Ishikawa (cell line): ENCODE data around the gene ANAPC1.

Experiments
- CEBPB ChIP-seq: IDR thresholded peaks from 2 replicates; pipeline ENCODE4 v1.6.1; 2012
- CREB1 ChIP-seq: IDR thresholded peaks from 2 replicates; pipeline ENCODE4 v1.6.1; 2012; ENCODE audit warnings: low read depth
- EGR1 ChIP-seq: IDR thresholded peaks from 2 replicates; pipeline ENCODE4 v1.6.1; 2012
- EP300 ChIP-seq: IDR thresholded peaks from 2 replicates; pipeline ENCODE4 v1.6.1; 2012; ENCODE audit warnings: borderline replicate concordance
- FOXM1 ChIP-seq: IDR thresholded peaks from 2 replicates; pipeline ENCODE4 v1.6.1; 2012; ENCODE audit warnings: low read depth, borderline replicate concordance
- RAD21 ChIP-seq: IDR thresholded peaks from 2 replicates; pipeline ENCODE4 v1.6.1; 2012; ENCODE audit warnings: low read depth
- TAF1 ChIP-seq: IDR thresholded peaks from 2 replicates; pipeline ENCODE4 v1.6.1; 2012; ENCODE audit warnings: low read depth, mild to moderate bottlenecking
- TCF12 ChIP-seq: IDR thresholded peaks from 2 replicates; pipeline ENCODE4 v1.6.1; 2012; ENCODE audit warnings: low read depth
- TEAD4 ChIP-seq: IDR thresholded peaks from 2 replicates; pipeline ENCODE4 v1.6.1; 2012
- USF1 ChIP-seq: IDR thresholded peaks from 2 replicates; pipeline ENCODE4 v1.6.1; 2012
- YY1 ChIP-seq: IDR thresholded peaks from 2 replicates; pipeline ENCODE4 v1.6.1; 2012; ENCODE audit warnings: low read depth
- ZBTB7A ChIP-seq: IDR thresholded peaks from 2 replicates; pipeline ENCODE4 v1.6.1; 2012; ENCODE audit warnings: low read depth
- TF ChIP-seq, protein P1 (sequence below): IDR thresholded peaks from 2 replicates; pipeline ENCODE4 v1.6.1; 2012

DNA sequence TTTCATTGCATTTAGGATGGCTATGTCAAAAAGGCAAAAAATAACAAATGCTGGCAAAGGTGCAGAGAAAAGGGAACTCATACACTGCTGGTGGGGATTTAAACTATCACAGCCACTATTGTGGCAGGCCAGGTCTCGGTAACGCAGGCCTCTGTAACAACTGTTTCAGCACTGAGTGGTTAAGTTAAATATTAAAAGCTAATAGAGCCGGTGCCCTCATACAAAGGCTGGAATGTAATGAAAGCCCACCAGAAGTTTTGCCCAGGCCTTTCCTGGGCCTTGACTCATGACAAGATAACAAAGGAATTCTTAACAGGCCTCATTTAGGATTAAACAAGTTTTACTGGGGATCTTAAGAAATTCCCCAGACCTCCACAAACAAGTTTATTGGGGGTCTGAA is 25.1 kb upstream of the ANAPC1 start:
- TF ChIP-seq EP300 (no peak), USF1 (no peak), TEAD4 (no peak), RAD21 (no peak), EGR1 (no peak), TAF1 (no peak), CEBPB (no peak), YY1 (no peak), TCF12 (no peak), CREB1 (no peak), FOXM1 (no peak), ZBTB7A (no peak)
- TF ChIP-seq, protein P1, sequence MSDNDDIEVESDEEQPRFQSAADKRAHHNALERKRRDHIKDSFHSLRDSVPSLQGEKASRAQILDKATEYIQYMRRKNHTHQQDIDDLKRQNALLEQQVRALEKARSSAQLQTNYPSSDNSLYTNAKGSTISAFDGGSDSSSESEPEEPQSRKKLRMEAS, result no peak
